Measurements from ENCODE around the gene ZDHHC16.

ZDHHC16 gene

GRCh38 chr10:97479939-97480338 lies 34.0 kb downstream of the ZDHHC16 start:
- DNase-seq, result no peak

- DNase-seq, result no peak
Observed at GRCh38 chr10:97481071-97481470, 35.1 kb downstream of the ZDHHC16 start.

GRCh38 chr10:97482381-97482780 lies 36.4 kb downstream of the ZDHHC16 start:
- no peak for DNase-seq

GRCh38 chr10:97483506-97483905 lies 37.5 kb downstream of the ZDHHC16 start:
- no peak for DNase-seq

GRCh38 chr10:97483921-97484320 lies 37.9 kb downstream of the ZDHHC16 start:
- DNase-seq, result no peak

- DNase-seq, result no peak
Observed at GRCh38 chr10:97485647-97486281, 39.8 kb downstream of the ZDHHC16 start.

GRCh38 chr10:97490592-97490991 lies 44.6 kb downstream of the ZDHHC16 start:
- DNase-seq, result no peak

- no peak for DNase-seq
Observed at GRCh38 chr10:97494151-97494550, 48.2 kb downstream of the ZDHHC16 start.

- peak in 2 of 5 donors; percentile 13 to 15 for DNase-seq
Observed at GRCh38 chr10:97494863-97495506, 49.0 kb downstream of the ZDHHC16 start.

GRCh38 chr10:97497572-97498075 lies 51.6 kb downstream of the ZDHHC16 start:
- peak; percentile 42 to 78 (median 60) for DNase-seq

- DNase-seq, result peak; percentile 98 to 100 (median 99)
Observed at GRCh38 chr10:97498076-97498840, 52.3 kb downstream of the ZDHHC16 start, which contains the start of gene MMS19. Gene MMS19 (minus strand): TSS chr10:97498422. CDS start chr10:97498384, 38 bp downstream.

GRCh38 chr10:97498841-97499560 lies 53.0 kb downstream of the ZDHHC16 start, which contains the start of gene UBTD1:
Gene UBTD1 (plus strand): TSS chr10:97498924. CDS start chr10:97499204, 280 bp downstream.
- DNase-seq, result peak in 4 of 5 donors; percentile 11 to 26 (median 16)

GRCh38 chr10:97499561-97500296 lies 53.8 kb downstream of the ZDHHC16 start:
- peak in 1 of 5 donors; percentile 2 for DNase-seq

- DNase-seq, result no peak
Observed at GRCh38 chr10:97500297-97500575, 54.3 kb downstream of the ZDHHC16 start.

GRCh38 chr10:97502916-97503315 lies 56.9 kb downstream of the ZDHHC16 start:
- no peak for DNase-seq

GRCh38 chr10:97503406-97503805 lies 57.4 kb downstream of the ZDHHC16 start:
- no peak for DNase-seq

GRCh38 chr10:97505152-97505551 lies 59.2 kb downstream of the ZDHHC16 start:
- no peak for DNase-seq

GRCh38 chr10:97506199-97506991 lies 60.4 kb downstream of the ZDHHC16 start:
- no peak for DNase-seq

Data from T-helper 1 cell (primary cell).